ENCODE data around the gene TBX15.

DNA sequence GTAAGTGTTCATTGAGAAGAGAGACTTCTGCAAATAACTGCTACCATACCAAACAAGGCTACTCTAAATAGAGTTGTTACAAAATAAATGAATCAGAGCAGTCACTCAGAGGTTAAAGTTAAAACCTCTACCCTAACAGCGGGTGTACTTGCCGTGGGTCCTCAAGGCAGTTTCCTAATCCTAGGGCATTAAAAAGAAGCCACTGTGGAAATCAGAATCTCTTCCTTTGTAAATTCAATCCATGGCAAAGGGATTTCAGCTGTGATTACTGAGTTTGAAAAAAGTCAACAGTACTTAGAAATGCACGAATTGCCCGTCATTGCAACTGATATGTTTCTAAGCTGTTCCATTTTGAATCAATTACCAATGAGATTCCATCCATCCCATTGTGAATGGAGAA, 13.5 kb downstream of the TBX15 start:
- TF ChIP-seq, protein P1, sequence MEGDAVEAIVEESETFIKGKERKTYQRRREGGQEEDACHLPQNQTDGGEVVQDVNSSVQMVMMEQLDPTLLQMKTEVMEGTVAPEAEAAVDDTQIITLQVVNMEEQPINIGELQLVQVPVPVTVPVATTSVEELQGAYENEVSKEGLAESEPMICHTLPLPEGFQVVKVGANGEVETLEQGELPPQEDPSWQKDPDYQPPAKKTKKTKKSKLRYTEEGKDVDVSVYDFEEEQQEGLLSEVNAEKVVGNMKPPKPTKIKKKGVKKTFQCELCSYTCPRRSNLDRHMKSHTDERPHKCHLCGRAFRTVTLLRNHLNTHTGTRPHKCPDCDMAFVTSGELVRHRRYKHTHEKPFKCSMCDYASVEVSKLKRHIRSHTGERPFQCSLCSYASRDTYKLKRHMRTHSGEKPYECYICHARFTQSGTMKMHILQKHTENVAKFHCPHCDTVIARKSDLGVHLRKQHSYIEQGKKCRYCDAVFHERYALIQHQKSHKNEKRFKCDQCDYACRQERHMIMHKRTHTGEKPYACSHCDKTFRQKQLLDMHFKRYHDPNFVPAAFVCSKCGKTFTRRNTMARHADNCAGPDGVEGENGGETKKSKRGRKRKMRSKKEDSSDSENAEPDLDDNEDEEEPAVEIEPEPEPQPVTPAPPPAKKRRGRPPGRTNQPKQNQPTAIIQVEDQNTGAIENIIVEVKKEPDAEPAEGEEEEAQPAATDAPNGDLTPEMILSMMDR (IDR thresholded peaks at IDR 0.05), result no peak
- TF ChIP-seq EZH2 (IDR thresholded peaks at IDR 0.05) (no peak), EZH2phosphoT487 (IDR thresholded peaks at IDR 0.05) (no peak)
